GM12891 (cell line): ENCODE results near the gene KLK14.

Source experiments
- POLR2A ChIP-seq: IDR thresholded peaks from 2 replicates; pipeline ENCODE4 v1.6.1; 2011; ENCODE audit warnings: low read depth, low read length, control low read depth
- POLR2AphosphoS5 ChIP-seq: IDR thresholded peaks from 2 replicates; pipeline ENCODE4 v1.6.1; 2011; ENCODE audit warnings: low read depth, low read length, control low read depth
- SPI1 ChIP-seq: IDR thresholded peaks from 2 replicates; pipeline ENCODE4 v1.6.1; 2011; ENCODE audit warnings: low read depth, low read length, control low read depth

DNA sequence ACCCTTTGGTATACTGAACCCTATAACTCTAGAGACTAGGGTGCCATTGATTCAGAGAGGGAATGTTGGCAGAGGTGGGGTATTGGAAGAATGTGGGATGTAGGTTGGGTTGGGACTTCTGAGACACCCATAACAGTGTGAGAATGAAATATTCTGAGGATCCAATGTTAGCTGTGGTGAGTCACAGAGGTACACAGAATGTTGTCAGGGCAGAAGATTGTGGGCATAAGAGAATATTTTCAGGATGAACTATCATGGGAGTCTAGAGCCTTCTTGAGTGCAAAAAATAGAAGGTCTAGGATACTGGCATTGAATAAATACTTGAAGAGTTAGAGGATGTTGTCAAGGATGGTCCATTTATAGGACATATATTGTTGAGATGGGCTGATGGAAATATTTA, 26.8 kb downstream of the KLK14 start:
- TF ChIP-seq POLR2AphosphoS5 (no peak), SPI1 (no peak), POLR2A (no peak)
